ENCODE measurements around the gene CLGN.

DNA sequence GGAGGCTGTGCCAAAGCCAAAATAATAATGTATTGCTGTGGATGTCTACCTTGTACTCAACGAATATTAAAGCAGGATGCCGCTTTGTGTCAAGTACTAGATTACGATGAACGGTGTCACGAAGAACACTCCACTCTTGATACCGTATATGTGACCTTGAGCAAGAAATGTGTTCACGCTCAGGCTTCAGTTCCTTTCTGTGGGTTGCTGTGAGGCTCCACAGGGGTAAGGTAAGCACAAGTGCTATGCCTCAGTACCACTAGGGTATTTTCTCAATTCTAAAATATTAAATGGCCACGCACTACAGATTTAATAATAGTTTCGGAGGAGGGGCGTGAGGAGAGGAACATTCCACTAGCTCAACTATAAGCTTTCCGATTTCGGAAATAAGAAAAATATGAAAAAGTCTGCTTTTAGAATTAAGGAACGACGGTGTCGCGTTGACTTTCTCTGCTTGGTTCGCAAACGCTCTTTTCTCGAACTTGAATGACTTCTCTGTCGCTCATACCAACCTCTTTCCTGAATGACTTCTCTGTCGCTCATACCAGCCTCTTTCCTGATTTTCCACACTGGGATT, 54.6 kb downstream of the CLGN start:
- TF ChIP-seq CTCF (IDR thresholded peaks at IDR 0.05; ENCODE audit: low read depth, low read length, poor library complexity, severe bottlenecking) = peak; percentile 48
- no peak for TF ChIP-seq EZH2phosphoT487 (IDR thresholded peaks at IDR 0.05; ENCODE audit: borderline replicate concordance, low read length)

Measured in DOHH2 (cell line).